Activated B cell treated with CpG ODN at 0.5 μM for 24 hours (primary cell): Measurements from ENCODE around the gene MREG. TPM values are rescaled to one million over a fixed set of nuclear protein-coding genes. Genes with fewer than 3 reads are reported as not detected.

ENCODE experiments used
- ATAC-seq: fragments of 200-7000 bp; cut with Tn5 transposase; one replicate; pipeline ENCODE4 v1.10.0; 2021; ENCODE audit warnings: low read depth, mild to moderate bottlenecking, moderate library complexity
- CTCF ChIA-PET: fragments of 350-600 bp; sonication (Branson Sonifier 250); formaldehyde crosslinking; loops from one replicate; lab custom pipeline; 2021; ENCODE audit warnings: antibody characterized with exemption; lab: Charles Lee
- POLR2A ChIA-PET: fragments of 350-600 bp; sonication (Branson Sonifier 250); formaldehyde crosslinking; loops from one replicate; lab custom pipeline; 2021; ENCODE audit warnings: antibody characterized with exemption; lab: Charles Lee
- DNase-seq: peaks from one replicate; pipeline ENCODE4 v3.0.0; 2022
- H3K27ac Mint-ChIP-seq: one replicate; pipeline ENCODE4 v1.8.0; 2020; ENCODE audit warnings: mixed read lengths
- H3K27me3 Mint-ChIP-seq: one replicate; pipeline ENCODE4 v1.8.0; 2021; ENCODE audit warnings: mixed read lengths
- H3K36me3 Mint-ChIP-seq: one replicate; pipeline ENCODE4 v1.8.0; 2021; ENCODE audit warnings: low read depth, mixed read lengths
- H3K4me1 Mint-ChIP-seq: one replicate; pipeline ENCODE4 v1.8.0; 2021; ENCODE audit warnings: mixed read lengths
- H3K4me3 Mint-ChIP-seq: one replicate; pipeline ENCODE4 v1.8.0; 2020; ENCODE audit warnings: mild to moderate bottlenecking, mixed read lengths
- H3K9me3 Mint-ChIP-seq: one replicate; pipeline ENCODE4 v1.8.0; 2020; ENCODE audit warnings: mixed read lengths
- intact Hi-C: fragments of 100-400 bp; cut with micrococcal nuclease; formaldehyde crosslinking; loops from one replicate; pipeline ENCODE4 v1.15.1; 2024
- total RNA-seq: library from RNA; stranded (reverse); gene quantifications from 2 replicates; pipeline ENCODE4 v1.2.3, GENCODE V29; 2022
- TF ChIP-seq, protein P1 (sequence below): fragments of 200-600 bp; IDR thresholded peaks from one replicate; pipeline ENCODE4 v1.8.0; 2022; ENCODE audit warnings: antibody characterized with exemption, mild to moderate bottlenecking

Gene MREG
- total RNA-seq, 1 donor from 2014 or later: 16.6 TPM

DNA sequence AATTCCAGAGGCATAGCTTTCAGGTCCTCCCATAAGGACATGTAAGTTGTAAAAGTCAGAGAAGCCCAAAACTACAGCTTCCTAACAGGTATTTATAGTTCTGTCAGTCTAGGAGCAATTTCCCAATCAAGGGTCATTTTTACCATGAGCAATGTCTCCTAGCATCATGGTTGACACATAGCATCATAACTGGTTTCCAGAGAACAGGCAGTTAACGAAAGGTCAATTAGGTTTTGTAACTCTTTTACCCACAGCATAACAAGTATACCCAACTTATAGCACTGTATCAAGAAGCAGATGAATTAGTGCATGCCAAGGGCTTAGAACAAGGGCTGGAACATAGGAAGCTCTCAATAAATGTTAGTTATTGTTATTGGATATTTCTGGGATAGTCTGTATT is 110.1 kb downstream of the MREG start:
- H3K27me3 Mint-ChIP-seq: peaks cover 24% of the 10 kb centered on the region
- no peaks in the 10 kb centered on the region for H3K36me3 Mint-ChIP-seq
- TF ChIP-seq, protein P1, sequence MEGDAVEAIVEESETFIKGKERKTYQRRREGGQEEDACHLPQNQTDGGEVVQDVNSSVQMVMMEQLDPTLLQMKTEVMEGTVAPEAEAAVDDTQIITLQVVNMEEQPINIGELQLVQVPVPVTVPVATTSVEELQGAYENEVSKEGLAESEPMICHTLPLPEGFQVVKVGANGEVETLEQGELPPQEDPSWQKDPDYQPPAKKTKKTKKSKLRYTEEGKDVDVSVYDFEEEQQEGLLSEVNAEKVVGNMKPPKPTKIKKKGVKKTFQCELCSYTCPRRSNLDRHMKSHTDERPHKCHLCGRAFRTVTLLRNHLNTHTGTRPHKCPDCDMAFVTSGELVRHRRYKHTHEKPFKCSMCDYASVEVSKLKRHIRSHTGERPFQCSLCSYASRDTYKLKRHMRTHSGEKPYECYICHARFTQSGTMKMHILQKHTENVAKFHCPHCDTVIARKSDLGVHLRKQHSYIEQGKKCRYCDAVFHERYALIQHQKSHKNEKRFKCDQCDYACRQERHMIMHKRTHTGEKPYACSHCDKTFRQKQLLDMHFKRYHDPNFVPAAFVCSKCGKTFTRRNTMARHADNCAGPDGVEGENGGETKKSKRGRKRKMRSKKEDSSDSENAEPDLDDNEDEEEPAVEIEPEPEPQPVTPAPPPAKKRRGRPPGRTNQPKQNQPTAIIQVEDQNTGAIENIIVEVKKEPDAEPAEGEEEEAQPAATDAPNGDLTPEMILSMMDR: no peak
- ChIA-PET POLR2A (no interaction called here), CTCF (no interaction called here)
- no peak overlapping the region for H3K27ac Mint-ChIP-seq
- intact Hi-C loops: no loop called here
- ATAC-seq (no peak), DNase-seq (no peak)
- peaks cover 7% of the 10 kb centered on the region for H3K4me1 Mint-ChIP-seq
- H3K4me3 Mint-ChIP-seq: no peak overlapping the region
- no peaks in the 10 kb centered on the region for H3K9me3 Mint-ChIP-seq

DNA sequence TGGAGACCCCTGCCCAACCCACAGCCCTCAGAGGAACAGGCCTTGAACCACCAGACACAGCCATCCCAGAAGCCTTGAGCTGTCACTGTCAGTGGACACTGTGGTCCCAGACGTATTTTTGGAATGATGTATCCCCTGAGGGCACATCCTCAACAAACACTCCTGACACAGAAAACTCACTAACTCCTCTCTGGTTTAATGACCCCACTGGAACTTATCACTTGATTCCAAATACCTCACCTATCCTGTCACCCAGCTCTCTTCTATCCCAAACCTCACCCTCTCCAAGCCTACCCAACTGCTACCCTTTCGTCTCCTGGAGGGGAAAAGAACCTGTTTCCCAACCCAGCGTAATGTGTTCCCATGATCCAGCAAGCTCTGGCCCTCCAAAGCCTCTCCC is 111.6 kb downstream of the MREG start:
- Mint-ChIP-seq H3K9me3 (no peaks in the 10 kb centered on the region), H3K36me3 (no peaks in the 10 kb centered on the region), H3K27ac (no peak overlapping the region), H3K4me1 (peaks cover 3% of the 10 kb centered on the region), H3K4me3 (no peak overlapping the region), H3K27me3 (peaks cover 21% of the 10 kb centered on the region)
- POLR2A ChIA-PET: no interaction called here
- CTCF ChIA-PET: interaction anchor here (0.6 kb wide), 1 partner anchor 8 kb away, joined by 3 read pairs; no protein-coding TSS in a partner anchor
- TF ChIP-seq, protein P1: no peak
- intact Hi-C loops: no loop called here
- ATAC-seq (no peak), DNase-seq (no peak)

DNA sequence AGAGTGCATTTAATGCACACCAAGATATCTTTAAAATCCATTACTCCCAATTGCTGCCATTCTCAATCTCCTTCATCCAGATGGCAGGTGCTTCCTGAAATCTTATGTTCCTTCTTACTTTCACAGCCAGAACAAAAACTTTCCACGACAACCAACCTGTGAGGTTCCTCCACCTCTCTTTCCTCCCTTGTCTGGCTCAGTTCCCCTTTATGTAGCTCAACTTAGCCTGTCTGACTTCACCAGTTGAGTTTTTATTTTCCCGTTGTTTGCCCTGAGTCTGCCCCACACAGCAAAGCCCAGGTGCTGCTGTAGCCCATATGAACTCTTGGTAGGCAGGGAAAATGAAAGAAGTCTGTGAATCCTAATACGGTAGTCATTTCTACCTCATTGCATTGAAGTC is 112.5 kb downstream of the MREG start:
- H3K9me3 Mint-ChIP-seq: no peaks in the 10 kb centered on the region
- CTCF ChIA-PET: no interaction called here
- intact Hi-C loops: no loop called here
- peaks cover 3% of the 10 kb centered on the region for H3K4me1 Mint-ChIP-seq
- no peak overlapping the region for H3K4me3 Mint-ChIP-seq
- H3K27me3 Mint-ChIP-seq: peaks cover 15% of the 10 kb centered on the region
- TF ChIP-seq, protein P1: no peak
- DNase-seq: no peak
- POLR2A ChIA-PET: no interaction called here
- H3K27ac Mint-ChIP-seq: no peak overlapping the region
- no peaks in the 10 kb centered on the region for H3K36me3 Mint-ChIP-seq
- no peak for ATAC-seq

DNA sequence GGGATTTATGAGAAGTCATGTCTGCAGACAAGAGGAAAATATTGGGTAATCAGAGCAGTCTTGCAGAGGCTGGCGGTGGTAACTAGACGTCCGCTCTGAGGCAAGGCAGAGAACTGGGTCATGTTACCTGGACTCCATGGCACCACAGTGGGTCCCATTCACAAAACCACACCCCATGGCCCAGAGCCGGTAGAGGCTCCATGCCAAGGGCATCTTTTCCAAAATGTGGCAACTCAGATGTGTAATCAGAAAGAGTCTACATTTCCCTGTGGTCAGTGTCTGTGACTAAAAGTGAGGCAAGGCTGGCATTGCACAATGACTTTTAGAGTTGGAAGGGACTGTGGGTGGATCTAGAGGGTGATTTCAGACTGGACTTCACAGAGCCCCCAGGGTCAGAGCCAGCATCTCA is 113.1 kb downstream of the MREG start:
- H3K4me1 Mint-ChIP-seq: peaks cover 3% of the 10 kb centered on the region
- no peak overlapping the region for H3K27ac Mint-ChIP-seq
- ATAC-seq (no peak), DNase-seq (no peak)
- H3K4me3 Mint-ChIP-seq: no peak overlapping the region
- intact Hi-C loops: no loop called here
- peaks cover 15% of the 10 kb centered on the region for H3K27me3 Mint-ChIP-seq
- H3K9me3 Mint-ChIP-seq: no peaks in the 10 kb centered on the region
- TF ChIP-seq, protein P1: no peak
- ChIA-PET CTCF (no interaction called here), POLR2A (no interaction called here)
- no peaks in the 10 kb centered on the region for H3K36me3 Mint-ChIP-seq

DNA sequence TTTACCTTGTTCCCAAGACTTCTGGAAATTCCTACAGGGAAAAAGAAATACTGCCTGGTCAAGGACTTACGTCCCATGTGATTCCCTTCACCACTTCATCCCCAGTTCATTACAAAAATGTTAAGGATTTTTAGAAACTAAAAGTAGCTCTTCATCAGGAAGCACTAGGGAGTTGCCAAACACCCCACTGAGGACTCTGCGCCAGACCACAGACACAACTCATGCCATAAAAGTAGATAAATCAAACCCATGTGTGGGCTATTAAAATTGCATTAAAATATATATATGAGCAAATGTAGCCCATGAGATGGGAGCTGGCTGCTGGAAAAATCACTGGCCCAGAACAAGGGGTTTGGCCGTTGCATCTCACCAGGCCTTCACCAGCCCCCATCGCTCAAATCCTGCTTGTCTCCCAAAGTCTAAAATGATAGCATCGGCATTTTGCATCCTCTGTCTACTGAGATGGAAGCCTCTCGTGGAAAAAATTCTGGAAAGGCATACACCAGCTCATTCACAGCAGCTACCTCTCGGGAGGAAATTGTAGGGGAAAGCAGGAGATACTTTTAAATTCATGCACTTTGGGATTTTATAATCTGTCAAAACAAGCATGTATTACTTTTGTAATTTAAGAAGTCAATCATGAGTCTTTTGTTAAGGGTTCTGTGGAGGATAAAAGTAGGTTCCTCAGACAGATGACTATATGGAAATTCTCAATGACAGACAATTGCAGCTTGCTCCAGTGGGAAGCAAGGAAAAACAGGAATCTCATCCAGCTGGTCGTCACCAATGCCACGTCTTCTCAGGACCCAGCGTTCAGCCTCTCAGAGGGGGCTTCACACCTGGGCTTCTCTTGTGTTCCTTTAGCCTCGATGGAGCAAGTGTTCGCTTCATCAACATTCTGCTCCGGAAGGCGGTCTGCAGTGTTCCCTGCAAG is 113.9 kb downstream of the MREG start:
- DNase-seq (no peak), ATAC-seq (no peak)
- CTCF ChIA-PET: no interaction called here
- peaks cover 3% of the 10 kb centered on the region for H3K4me1 Mint-ChIP-seq
- no peaks in the 10 kb centered on the region for H3K9me3 Mint-ChIP-seq
- POLR2A ChIA-PET: no interaction called here
- intact Hi-C loops: no loop called here
- H3K4me3 Mint-ChIP-seq: no peak overlapping the region
- TF ChIP-seq, protein P1: no peak
- no peak overlapping the region for H3K27ac Mint-ChIP-seq
- H3K36me3 Mint-ChIP-seq: no peaks in the 10 kb centered on the region
- H3K27me3 Mint-ChIP-seq: peaks cover 15% of the 10 kb centered on the region
